GM12873 (cell line): ENCODE measurements around the gene LRMDA.

Experiments
- TF ChIP-seq, protein P1 (sequence below): IDR thresholded peaks from 2 replicates; pipeline ENCODE4 v1.5.1; 2012; ENCODE audit warnings: low read depth, mild to moderate bottlenecking, moderate library complexity, low read length, control low read depth; ENCODE audit not compliant: insufficient read depth; ENCODE audit errors: missing control alignments

Gene LRMDA

DNA sequence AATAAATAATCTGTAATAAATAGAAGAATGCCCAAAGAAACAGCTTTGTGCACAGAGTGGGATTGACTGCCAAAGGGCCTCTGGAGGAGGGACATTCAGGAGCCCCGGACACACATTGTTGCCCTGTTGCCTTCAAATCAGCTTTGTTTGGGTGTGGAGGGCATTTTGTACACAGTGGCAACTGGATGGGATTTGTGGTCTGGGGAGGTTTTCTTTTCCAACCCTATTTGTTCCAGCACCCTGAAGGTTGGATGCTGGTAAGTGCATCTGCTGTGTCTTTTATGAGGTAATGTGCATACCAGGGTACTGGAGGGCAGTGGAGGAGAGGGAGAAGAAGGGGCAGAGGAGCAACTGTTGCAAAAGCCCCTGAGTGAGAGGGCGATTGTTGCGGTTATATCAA lies 6.3 kb downstream of the LRMDA start:
- TF ChIP-seq, protein P1, sequence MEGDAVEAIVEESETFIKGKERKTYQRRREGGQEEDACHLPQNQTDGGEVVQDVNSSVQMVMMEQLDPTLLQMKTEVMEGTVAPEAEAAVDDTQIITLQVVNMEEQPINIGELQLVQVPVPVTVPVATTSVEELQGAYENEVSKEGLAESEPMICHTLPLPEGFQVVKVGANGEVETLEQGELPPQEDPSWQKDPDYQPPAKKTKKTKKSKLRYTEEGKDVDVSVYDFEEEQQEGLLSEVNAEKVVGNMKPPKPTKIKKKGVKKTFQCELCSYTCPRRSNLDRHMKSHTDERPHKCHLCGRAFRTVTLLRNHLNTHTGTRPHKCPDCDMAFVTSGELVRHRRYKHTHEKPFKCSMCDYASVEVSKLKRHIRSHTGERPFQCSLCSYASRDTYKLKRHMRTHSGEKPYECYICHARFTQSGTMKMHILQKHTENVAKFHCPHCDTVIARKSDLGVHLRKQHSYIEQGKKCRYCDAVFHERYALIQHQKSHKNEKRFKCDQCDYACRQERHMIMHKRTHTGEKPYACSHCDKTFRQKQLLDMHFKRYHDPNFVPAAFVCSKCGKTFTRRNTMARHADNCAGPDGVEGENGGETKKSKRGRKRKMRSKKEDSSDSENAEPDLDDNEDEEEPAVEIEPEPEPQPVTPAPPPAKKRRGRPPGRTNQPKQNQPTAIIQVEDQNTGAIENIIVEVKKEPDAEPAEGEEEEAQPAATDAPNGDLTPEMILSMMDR, result no peak

DNA sequence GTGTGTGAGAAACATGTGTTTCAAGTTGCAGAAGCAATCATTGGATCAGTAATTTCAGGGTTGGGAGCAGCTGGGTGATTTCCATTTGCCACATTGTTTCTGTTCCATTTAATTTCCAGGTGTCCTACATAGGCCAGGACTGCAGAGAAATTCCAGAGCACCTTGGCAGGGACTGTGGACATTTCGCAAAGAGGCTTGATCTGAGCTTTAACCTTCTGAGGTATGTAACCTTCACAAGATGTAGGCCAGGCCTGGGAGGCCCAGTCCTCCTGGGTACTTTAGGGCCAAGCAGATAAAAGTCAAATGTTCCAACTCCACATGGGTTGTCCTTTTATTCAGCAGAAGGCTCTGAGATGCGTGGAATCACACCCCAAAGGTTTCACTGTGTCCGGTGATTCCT lies 6.9 kb downstream of the LRMDA start:
- TF ChIP-seq, protein P1, result no peak

DNA sequence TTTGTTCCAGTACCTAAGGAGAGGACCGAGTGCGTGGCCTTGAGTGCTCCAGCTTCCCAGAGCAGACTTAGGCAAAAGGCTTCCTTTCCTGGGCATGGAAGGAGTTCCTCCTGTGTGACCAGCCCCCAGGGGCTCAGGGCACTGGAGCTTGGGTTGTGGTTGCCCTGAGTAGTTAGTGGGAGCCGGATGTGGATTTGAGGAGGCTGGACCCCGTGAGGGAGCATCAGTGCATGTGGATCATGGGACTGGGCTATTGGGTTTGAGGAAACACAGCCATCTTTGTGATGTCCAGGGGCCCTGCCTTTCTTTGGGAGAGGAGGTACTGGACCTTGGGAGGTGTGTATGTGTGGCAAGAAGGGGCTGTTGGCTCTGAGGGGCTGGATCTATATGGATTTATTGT lies 8.4 kb downstream of the LRMDA start:
- TF ChIP-seq, protein P1, result no peak

DNA sequence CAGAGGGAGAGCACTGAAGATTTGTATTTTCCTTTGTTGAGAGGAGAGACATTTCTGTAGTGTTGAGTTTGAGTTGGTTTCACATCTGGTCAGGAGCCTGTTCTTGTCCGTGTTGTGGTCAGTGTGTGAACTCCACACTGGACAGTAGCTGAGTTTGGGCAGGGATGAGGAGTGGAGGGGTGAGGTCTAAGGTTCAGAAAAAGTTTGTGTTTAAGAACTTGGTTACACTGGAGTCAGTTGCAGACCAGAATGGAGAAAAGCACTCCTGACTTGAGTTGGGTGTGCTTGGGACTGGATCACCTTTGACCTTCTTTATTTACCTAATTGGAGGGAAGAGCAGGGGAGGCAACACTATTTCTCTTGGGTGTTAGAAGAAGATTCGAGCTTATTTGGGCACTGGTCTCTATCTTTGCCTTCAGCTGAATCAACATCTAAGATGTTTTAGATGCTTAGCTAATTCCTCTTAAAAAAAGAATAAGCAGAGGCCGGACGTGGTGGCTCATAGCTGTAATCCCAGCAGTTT lies 8.9 kb downstream of the LRMDA start:
- TF ChIP-seq, protein P1, result no peak

DNA sequence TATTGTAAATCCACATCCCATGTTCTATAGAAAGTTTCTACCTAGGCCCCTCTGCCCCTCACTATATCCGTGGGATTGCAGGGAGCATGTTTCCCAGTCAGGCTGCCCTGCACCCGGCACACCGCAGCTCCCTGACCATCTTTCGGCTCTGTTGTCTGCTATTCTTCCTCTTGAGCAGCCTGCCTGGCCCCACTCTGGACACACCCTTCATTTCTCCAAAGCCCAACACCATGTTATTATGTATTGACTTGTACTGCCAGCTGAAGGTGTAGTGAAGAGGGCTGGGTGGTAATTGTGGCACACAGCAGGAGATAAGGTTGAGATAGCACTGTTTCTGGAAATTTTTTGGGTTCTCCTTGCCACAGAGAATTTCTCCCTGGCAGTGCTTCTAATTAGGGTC lies 9.8 kb downstream of the LRMDA start:
- TF ChIP-seq, protein P1, result no peak

DNA sequence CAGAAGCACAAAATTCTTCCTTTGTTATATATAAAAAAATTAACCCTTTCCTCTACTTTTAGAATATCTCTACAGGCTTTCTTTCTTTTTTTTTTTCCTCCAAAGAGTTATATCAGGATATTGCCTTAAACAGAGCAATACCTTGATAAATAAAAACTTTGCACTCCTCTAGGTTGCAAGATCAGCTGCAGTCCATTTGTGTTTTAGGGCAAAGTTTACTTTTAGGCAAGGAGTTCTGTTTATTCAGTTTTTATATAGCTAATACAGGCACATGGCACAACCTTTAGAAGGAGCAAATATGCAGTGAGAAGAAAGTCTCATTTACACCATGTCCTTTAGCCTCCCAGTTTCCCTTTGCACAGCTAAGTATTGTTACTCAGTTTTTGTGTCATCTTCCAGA lies 10.3 kb downstream of the LRMDA start:
- TF ChIP-seq, protein P1, result no peak

DNA sequence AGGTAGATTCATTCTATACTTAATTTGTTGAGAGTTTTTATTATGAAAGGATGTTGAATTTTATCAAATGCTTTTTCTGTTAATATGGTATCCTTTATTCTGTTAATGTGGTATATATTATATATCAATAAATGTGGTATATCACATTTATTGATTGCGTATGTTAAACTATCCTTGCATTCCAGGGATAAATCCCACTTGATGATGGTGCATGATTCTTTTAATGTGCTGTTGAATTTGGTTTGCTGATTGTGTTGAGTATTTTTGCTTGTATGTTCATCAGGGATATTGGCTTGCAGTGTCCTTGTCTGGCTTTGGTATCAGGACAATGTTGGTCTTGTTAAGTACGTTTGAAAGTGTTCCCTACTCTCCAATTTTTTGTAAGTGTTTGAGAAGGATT lies 11.9 kb downstream of the LRMDA start:
- TF ChIP-seq, protein P1, result no peak

DNA sequence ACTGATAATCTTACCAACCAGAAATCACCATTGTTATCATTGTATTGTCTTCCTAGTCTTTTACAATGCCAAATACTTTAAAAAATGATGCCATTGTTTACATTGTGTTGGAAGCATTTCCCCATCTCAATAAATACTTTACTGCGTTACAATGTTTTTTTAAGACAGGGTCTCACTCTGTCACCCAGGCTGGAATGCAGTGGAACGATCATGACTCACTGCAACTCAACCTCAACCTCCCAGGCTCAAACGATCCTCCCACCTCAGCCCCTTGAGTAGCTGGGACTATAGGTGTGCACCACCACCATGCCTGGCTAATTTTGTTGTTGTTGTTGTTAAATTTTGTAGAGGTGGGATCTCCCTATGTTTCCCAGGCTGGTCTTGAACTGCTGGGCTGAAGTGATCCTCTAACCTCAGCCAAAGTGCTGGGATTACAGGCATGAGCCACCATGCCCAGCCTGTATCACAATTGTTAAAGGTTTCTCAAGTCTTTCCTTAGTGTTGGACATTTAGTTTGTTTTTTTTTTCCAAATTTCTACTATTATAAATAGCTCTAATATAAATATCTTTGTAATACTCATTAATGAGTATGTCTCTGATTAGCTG lies 13.5 kb downstream of the LRMDA start:
- TF ChIP-seq, protein P1, result no peak
